PFSK-1 (cell line): ENCODE results near the gene PROSER3.

Experiments
- FOXP2 ChIP-seq: optimal IDR thresholded peaks from 2 replicates; pipeline ENCODE3; 2011; ENCODE audit warnings: borderline replicate concordance, control low read depth, inconsistent platforms; ENCODE audit not compliant: insufficient read depth; ENCODE audit errors: extremely low read length, extremely low read depth
- POLR2AphosphoS5 ChIP-seq: IDR thresholded peaks from 2 replicates; pipeline ENCODE4 v1.6.1; 2012; ENCODE audit warnings: low read depth, mild to moderate bottlenecking, control low read depth, low read length, moderate library complexity
- REST ChIP-seq, 2 experiments: IDR thresholded peaks; 2 replicates each; pipeline versions ENCODE4 v1.6.1 to v1.8.0; 2011 to 2012; ENCODE audit warnings: low read depth in 2 of 2, low read length in 2 of 2, control low read depth in 1 of 2, inconsistent platforms in 1 of 2, mild to moderate bottlenecking in 1 of 2, moderate library complexity in 1 of 2; ENCODE audit not compliant: insufficient read depth in 1 of 2
- SIN3A ChIP-seq: IDR thresholded peaks from 2 replicates; pipeline ENCODE4 v1.6.1; 2012; ENCODE audit warnings: mild to moderate bottlenecking, low read length, moderate library complexity, borderline replicate concordance; ENCODE audit not compliant: insufficient read depth
- TAF1 ChIP-seq: IDR thresholded peaks from 2 replicates; pipeline ENCODE4 v1.6.1; 2012; ENCODE audit warnings: low read length, control low read depth, borderline replicate concordance; ENCODE audit not compliant: insufficient read depth

PROSER3 gene

GRCh38 chr19:35805526-35806102 lies 47.6 kb downstream of the PROSER3 start:
- TF ChIP-seq REST (IDR thresholded peaks at IDR 0.05; ENCODE audit: insufficient read depth in 1 of 2, low read depth in 2 of 2, low read length in 2 of 2) (no peak), TAF1 (no peak), POLR2AphosphoS5 (no peak), FOXP2 (no peak), SIN3A (no peak)

DNA sequence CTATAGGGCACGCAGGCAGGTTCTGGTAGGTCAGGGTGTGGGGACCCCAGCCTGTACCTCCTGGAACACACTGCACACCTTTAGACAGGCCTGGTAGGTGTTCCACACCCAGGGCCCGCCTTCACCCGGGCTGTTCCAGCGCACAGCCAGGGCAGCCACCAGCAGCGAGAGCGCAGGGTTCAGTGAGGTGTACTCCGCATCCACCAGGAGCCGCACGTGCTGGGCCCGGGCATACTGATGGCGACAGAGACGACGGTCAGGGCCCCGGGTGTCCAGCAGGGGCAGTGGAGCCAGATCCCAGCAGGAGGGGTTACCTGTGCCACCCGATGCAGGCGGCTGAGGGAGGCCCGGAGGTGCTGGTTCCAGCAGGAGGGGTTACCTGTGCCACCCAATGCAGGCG lies 48.6 kb downstream of the PROSER3 start:
- TF ChIP-seq FOXP2 (no peak), REST (IDR thresholded peaks at IDR 0.05; ENCODE audit: insufficient read depth in 1 of 2, low read depth in 2 of 2, low read length in 2 of 2) (no peak), POLR2AphosphoS5 (no peak)

- no peak for TF ChIP-seq FOXP2
- TF ChIP-seq TAF1: no peak
- no peak for TF ChIP-seq POLR2AphosphoS5
- TF ChIP-seq SIN3A: no peak
- no peak for TF ChIP-seq REST (IDR thresholded peaks at IDR 0.05; ENCODE audit: insufficient read depth in 1 of 2, low read depth in 2 of 2, low read length in 2 of 2)
Measured at GRCh38 chr19:35807633-35808032, 49.7 kb downstream of the PROSER3 start.

- no peak for TF ChIP-seq FOXP2
- TF ChIP-seq TAF1: no peak
- TF ChIP-seq POLR2AphosphoS5: no peak
- TF ChIP-seq REST (IDR thresholded peaks at IDR 0.05; ENCODE audit: insufficient read depth in 1 of 2, low read depth in 2 of 2, low read length in 2 of 2): no peak
- no peak for TF ChIP-seq SIN3A
Measured at GRCh38 chr19:35811317-35812219, 53.6 kb downstream of the PROSER3 start.
